Muscle layer of duodenum (tissue), 2 donors: Measurements from ENCODE around the gene SYP.
A peak's percentile ranks its signal among the peaks of the same experiment; 100 is the strongest.

ENCODE experiments used
- H3K27ac ChIP-seq: one replicate; pipeline ENCODE4 v1.7.0; 2013; ENCODE audit warnings: mild to moderate bottlenecking, low read length
- H3K27me3 ChIP-seq: one replicate; pipeline ENCODE4 v1.7.0; 2013; ENCODE audit warnings: low read depth, mild to moderate bottlenecking, control low read depth, low read length
- H3K36me3 ChIP-seq, 2 donors: one replicate each; pipeline ENCODE4 v1.7.0; 2013; ENCODE audit warnings: low read length in 2 of 2, control low read depth in 1 of 2, mild to moderate bottlenecking in 1 of 2; ENCODE audit not compliant: insufficient read depth in 2 of 2, control insufficient read depth in 1 of 2
- H3K4me1 ChIP-seq, 2 donors: one replicate each; pipeline ENCODE4 v1.7.0; 2013; ENCODE audit warnings: low read length in 2 of 2, mild to moderate bottlenecking in 2 of 2, control low read depth in 1 of 2, moderate library complexity in 1 of 2; ENCODE audit not compliant: insufficient read depth in 2 of 2, control insufficient read depth in 1 of 2
- H3K4me3 ChIP-seq, 2 donors: one replicate each; pipeline ENCODE4 v1.7.0; 2013; ENCODE audit warnings: low read length in 2 of 2, low read depth in 1 of 2, mild to moderate bottlenecking in 1 of 2
- H3K9me3 ChIP-seq, 2 donors: one replicate each; pipeline ENCODE4 v1.7.0; 2013; ENCODE audit warnings: low read length in 2 of 2, control low read depth in 1 of 2, mild to moderate bottlenecking in 1 of 2; ENCODE audit not compliant: control insufficient read depth in 1 of 2
- donor health status: healthy.

Gene SYP

DNA sequence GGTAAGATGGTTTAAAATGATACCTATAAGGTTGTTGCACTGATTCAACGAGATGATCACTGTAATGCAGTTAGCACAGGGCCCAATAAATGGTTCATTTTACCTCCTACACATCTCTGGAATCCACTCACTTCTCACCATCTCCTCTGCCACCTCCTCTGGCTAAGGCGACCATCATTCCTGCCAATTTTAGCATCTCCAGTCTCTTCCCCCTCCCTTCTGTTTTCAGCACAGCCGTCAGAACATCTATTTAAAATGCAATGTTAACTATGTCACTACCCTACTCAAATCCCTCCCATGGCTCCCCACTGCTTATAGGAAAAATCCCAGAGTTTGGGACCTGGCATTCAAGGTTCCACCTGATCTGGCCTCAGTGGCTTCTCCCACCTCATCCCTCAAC, 3.5 kb upstream of the SYP start:
- no peaks in the 10 kb centered on the region for H3K36me3 ChIP-seq
- H3K4me3 ChIP-seq, result no peak overlapping the region
- peaks cover 0 to 7% of the 10 kb centered on the region in 2 donors for H3K4me1 ChIP-seq
- H3K9me3 ChIP-seq, result no peaks in the 10 kb centered on the region
- no peak overlapping the region for H3K27ac ChIP-seq
- H3K27me3 ChIP-seq, result no peaks in the 10 kb centered on the region

DNA sequence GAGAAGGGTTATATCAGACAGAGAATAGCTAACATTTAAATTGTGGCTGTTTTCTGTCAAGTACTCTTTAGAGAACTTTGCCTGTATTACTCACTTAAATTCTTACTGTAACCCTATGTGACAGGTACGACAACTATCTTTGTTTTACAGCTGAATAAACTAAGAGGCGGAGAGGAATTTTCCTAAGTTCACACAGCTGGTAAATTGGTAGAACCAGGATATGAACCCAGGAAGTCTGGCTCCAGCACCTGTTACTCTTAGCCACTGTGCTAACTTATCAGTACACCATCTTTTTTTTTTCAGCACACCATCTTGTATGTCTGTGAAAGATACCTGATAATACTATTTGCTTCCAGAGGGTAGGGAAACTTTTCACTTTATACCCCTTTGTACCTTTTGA, 2.0 kb upstream of the SYP start:
- no peaks in the 10 kb centered on the region for H3K27me3 ChIP-seq
- H3K4me3 ChIP-seq, result no peak overlapping the region
- H3K9me3 ChIP-seq, result no peaks in the 10 kb centered on the region
- H3K27ac ChIP-seq, result no peak overlapping the region
- H3K4me1 ChIP-seq, result peaks cover 0 to 7% of the 10 kb centered on the region in 2 donors
- no peaks in the 10 kb centered on the region for H3K36me3 ChIP-seq

DNA sequence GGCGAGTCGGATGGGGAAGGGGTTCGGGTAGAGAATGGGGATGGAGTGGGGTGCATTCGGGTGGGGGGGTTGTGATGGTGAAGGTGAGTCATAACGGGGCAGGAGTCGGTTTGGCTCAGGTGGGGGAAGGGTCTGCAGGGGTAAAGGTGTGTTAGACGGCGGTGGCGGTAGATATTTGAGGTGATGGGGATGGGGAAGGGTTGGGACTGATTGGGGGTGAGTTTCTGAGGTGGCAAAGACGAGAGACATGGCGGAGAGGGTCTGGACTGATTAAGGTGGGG, 738 bp downstream of the SYP start:
- Histone ChIP-seq H3K4me1 (peaks cover 0 to 7% of the 10 kb centered on the region in 2 donors), H3K4me3 (peak overlapping the region in 1 of 2 donors; percentile 49), H3K27me3 (no peaks in the 10 kb centered on the region), H3K27ac (no peak overlapping the region), H3K9me3 (no peaks in the 10 kb centered on the region), H3K36me3 (no peaks in the 10 kb centered on the region)

DNA sequence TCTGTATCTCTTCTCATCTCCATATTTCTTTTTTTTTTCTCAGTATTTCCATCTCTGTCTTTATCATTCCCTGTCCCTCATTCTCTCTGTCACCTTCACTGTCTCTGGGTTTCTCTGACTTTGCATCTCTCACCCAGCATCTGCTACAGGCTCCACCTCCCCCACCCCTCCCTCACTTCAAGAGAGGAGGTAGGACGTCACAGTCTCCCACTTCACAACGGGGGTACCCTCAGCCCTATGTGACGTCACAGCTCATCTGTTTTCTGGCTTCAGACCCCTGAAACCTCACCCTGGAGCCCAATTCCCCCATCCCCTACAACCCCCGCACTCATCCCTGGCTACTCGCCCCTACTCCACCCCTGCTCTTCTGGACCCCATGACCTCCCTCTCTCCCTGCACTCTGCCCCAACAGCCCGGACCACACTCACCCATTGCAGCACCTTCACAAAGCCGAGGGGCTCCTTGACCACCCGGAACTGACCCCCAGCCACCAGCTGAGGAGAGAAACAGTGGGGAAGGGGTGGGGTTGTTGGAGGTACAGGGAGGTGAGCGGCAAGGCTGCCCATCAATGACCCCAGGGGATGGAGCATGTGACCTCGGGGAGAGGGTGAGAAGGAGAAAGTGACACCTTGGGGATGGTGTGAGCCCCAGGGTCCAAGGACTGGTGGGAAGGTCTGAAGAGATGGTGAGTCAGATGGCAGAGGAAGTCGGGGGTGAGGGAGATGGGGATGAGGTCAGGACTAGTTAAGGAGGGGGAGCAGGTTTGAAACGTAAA, 1.3 kb downstream of the SYP start:
- no peak overlapping the region for H3K27ac ChIP-seq

DNA sequence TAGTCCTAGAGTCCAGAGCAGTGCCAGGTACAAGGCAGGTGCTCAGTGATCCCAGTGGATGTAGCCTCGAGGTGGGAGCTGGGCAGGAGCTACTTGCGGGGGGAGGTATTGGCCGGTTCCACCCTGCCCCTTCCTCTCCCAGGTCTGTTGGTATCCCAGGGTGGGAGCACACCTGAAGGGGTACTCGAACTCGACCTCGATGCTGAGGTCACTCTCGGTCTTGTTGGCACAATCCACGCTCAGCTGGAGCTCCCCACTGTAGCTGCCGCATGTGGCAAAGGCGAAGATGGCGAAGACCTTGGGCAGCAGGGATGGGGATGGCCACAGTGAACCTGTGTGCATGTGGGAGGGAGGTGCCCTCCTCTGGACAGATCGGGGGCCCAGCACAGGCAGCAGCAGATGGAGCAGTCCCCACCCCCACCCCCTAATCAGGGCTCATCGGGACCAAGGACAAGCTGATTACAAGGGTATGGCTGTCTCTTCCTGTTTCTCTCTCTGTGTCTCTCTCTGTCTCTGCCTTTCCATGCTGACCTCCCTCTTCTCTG, 2.4 kb downstream of the SYP start:
- Histone ChIP-seq H3K36me3 (no peaks in the 10 kb centered on the region), H3K27me3 (no peaks in the 10 kb centered on the region), H3K4me3 (no peak overlapping the region), H3K4me1 (peaks cover 0 to 7% of the 10 kb centered on the region in 2 donors), H3K27ac (no peak overlapping the region), H3K9me3 (no peaks in the 10 kb centered on the region)

More for the DNA sequence above, 1.3 kb downstream of the SYP start:
- Histone ChIP-seq H3K36me3 (no peaks in the 10 kb centered on the region), H3K27me3 (no peaks in the 10 kb centered on the region), H3K9me3 (no peaks in the 10 kb centered on the region), H3K4me3 (no peak overlapping the region), H3K4me1 (peaks cover 0 to 7% of the 10 kb centered on the region in 2 donors)

DNA sequence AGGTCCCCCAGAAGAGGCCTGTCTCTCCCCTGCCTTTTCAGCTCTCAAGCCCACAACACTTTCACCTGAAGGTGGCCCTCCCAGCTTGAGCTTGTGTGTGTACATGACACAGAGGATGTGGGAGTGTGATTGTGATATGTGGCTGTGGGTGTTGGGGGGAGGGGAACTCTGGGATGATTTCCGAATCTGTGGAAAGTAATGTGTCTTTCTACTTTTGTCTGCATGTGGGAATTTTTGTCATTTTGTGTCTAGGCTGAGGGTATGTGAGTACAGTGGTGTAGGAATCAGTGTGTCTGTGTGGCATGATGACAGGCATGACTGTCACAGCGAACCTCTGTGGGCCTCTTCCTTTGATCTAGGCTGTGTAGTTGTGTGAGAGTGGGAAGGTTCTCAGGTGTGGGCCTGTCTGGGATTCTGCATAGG, 6.4 kb downstream of the SYP start:
- Histone ChIP-seq H3K9me3 (no peaks in the 10 kb centered on the region), H3K4me1 (no peaks in the 10 kb centered on the region), H3K27me3 (no peaks in the 10 kb centered on the region), H3K27ac (no peak overlapping the region), H3K4me3 (no peak overlapping the region), H3K36me3 (no peaks in the 10 kb centered on the region)

DNA sequence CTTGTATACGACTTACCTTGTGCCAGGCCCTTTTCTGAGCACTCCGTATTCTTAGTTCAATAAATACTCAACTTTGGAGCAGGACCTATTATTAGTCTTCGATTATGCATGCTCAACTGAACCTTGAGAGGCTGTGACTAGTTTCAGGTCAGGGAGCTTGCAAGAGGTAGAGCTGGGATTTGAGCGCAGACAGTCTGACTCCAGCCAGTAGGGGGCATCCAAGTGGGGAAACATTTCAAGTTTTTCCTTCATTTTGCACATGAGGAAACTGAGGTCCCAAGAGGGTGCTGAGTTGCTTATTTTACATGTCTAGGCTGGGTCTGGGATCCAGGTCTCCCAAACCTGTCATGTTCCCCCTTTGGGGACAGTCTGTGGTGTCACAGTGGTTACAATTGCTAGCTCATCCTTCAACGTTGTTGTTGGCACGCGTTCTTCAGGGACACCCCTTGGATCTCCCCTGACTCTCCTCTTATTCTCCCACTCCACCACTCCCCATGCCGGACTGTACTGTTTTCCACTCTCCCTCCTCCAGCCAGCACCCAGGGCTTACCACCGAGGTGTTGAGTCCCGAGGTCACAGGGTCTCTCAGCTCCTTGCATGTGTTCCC, 7.2 kb downstream of the SYP start:
- Histone ChIP-seq H3K9me3 (no peaks in the 10 kb centered on the region), H3K4me3 (no peak overlapping the region), H3K27ac (no peak overlapping the region), H3K4me1 (no peaks in the 10 kb centered on the region), H3K27me3 (no peaks in the 10 kb centered on the region), H3K36me3 (no peaks in the 10 kb centered on the region)

DNA sequence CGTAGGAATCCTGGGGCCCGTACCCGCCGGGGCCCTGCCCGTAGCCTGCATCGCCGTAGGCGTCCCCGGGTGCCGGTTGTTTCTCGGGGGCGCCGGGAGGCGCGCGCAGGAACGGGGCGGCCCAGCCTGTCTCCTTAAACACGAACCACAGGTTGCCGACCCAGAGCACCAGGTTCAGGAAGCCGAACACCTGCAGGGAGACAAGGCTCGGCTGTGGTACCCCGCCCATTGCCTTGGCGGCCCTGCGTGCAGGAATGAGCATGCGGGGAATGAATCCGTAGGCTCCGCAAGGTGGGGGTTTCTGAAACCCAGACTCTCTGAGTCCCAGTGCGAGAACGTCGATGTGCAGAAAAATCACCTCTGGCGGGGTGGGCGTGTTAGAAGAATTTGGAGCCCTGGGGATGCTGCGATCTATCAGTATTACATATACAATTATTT, 8.4 kb downstream of the SYP start:
- peak overlapping the region; percentile 61 to 74 for H3K4me3 ChIP-seq
- H3K9me3 ChIP-seq, result no peaks in the 10 kb centered on the region
- H3K27ac ChIP-seq, result peak overlapping the region; percentile 60
- H3K36me3 ChIP-seq, result no peaks in the 10 kb centered on the region
- no peaks in the 10 kb centered on the region for H3K4me1 ChIP-seq
- no peaks in the 10 kb centered on the region for H3K27me3 ChIP-seq

DNA sequence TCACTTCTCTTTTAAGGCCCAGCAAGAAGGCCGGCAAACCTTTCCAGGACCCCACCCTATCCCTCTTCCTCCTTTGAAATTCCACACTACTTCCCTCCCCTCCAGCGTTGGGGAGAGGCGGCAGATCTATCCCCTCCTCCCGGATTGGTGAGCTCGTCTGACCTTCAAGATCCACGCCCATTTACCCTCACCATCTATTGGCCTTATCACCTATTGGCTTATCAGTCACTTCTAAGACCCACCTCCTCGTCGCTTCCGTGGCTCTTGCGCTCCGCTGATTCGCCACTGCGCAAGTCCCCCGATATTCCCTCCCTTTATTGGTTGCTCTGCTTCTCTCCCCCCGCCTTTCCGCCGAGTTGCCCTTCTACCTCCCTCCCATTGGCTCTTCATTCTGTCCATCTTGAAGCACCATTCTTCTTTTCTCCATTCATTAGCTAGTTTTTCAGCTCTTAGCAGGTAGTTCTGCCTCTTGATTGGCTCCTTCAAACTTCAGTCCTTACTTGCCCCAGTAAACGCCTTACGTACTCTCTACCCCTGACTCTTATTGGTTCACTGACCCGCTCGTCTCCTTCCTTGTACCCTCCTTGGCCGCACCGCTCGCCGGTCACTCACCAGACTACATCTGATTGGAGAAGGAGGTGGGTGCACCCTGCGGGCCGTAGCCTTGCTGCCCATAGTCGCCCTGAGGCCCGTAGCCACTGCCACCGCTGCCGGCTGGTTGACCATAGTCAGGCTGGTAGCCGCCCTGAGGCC, 9.0 kb downstream of the SYP start:
- Histone ChIP-seq H3K4me1 (no peaks in the 10 kb centered on the region), H3K9me3 (no peaks in the 10 kb centered on the region), H3K4me3 (peak overlapping the region; percentile 61 to 74), H3K27ac (peak overlapping the region; percentile 60), H3K27me3 (no peaks in the 10 kb centered on the region), H3K36me3 (no peaks in the 10 kb centered on the region)

DNA sequence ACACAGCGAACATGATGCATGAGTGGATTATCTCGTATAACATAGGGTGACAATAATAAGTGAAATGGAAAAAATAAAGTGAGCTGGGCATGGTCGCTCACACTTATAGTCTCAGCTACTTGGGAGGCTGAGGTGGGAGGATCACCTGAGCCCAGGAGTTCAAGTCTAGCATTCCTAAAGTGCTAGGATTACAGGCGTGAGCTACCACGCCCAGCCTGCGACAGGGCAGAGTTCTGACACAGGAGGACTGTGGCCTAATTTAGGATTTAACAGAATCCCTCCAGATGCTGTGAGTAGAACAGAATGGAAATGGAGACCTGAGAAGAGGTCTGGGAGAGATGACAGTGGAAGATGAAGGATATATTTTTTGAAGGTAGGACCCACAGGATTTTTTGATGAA, 10.4 kb downstream of the SYP start:
- H3K27ac ChIP-seq, result no peak overlapping the region
- no peaks in the 10 kb centered on the region for H3K9me3 ChIP-seq
- no peaks in the 10 kb centered on the region for H3K27me3 ChIP-seq
- no peak overlapping the region for H3K4me3 ChIP-seq
- H3K4me1 ChIP-seq, result peaks cover 0 to 6% of the 10 kb centered on the region in 2 donors
- H3K36me3 ChIP-seq, result no peaks in the 10 kb centered on the region

DNA sequence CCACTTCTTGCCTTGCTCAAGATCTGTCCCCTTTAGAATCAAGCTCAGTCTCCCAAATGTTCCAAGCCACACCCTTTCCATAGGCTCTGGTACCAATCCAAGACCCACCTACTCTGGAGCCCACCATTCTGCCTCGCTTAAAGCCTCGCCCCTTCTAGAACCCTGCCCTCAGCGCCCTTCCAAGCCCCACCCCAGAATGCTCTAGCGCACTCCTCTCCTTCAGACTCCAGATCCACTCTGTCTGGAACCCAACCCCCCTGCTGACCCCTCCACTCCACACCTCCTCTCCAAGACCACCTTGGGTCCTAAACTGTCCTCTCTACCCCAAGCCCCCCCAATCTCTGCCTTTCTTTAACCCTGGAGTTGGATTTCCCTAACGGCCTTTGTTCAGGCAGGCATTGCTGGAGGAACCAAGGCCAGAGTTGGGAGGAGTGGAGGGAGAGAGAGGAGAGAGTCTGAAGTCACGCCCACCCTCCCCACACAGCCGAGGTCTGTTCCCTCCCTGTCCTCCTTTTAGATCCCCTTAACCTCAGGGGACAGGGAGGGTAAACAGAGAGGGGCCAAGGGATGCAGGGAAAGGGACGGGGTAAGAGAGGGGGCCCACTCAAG, 11.4 kb downstream of the SYP start:
- Histone ChIP-seq H3K4me3 (no peak overlapping the region), H3K27me3 (no peaks in the 10 kb centered on the region), H3K36me3 (peaks cover 0 to 2% of the 10 kb centered on the region in 2 donors), H3K27ac (no peak overlapping the region), H3K9me3 (no peaks in the 10 kb centered on the region), H3K4me1 (peaks cover 0 to 14% of the 10 kb centered on the region in 2 donors)
